ENCODE measurements around the gene SLC10A4.

DNA sequence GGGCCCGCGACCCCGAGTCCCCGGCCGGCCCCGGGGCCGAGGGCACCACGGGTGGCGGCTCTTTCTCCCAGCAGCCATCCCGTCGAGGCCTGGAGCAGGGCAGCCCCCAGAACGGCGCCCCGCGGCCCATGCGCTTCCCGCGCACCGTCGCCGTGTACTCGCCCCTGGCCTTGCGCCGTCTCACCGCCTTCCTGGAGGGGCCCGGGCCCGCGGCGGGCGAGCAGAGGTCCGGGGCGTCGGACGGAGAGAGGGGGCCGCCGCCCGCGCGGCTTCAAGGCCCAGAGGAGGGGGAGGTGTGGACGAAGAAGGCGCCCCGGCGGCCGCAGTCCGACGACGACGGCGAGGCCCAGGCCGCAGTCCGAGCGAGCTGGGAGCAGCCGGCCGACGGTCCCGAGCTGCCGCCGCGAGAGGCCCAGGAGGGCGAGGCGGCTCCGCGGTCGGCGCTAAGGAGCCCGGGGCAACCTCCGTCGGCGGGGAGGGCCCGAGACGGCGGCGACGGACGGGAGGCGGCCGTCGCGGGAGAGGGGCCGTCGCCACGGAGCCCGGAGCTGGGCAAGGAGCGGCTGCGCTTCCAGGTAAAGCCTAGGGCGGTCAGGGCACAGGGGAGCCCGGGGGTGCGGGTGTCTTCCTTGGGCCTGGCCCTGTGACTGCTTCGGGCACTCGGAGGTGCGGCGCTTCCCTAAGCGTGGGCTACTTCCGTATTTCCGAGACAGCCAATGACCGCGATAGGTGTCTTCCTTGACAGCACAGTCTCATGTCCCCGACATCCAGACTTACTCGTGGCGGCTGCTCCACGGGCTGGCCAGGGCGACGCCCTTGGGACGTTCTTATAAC, 7.8 kb downstream of the SLC10A4 start:
- TF ChIP-seq, protein P1, sequence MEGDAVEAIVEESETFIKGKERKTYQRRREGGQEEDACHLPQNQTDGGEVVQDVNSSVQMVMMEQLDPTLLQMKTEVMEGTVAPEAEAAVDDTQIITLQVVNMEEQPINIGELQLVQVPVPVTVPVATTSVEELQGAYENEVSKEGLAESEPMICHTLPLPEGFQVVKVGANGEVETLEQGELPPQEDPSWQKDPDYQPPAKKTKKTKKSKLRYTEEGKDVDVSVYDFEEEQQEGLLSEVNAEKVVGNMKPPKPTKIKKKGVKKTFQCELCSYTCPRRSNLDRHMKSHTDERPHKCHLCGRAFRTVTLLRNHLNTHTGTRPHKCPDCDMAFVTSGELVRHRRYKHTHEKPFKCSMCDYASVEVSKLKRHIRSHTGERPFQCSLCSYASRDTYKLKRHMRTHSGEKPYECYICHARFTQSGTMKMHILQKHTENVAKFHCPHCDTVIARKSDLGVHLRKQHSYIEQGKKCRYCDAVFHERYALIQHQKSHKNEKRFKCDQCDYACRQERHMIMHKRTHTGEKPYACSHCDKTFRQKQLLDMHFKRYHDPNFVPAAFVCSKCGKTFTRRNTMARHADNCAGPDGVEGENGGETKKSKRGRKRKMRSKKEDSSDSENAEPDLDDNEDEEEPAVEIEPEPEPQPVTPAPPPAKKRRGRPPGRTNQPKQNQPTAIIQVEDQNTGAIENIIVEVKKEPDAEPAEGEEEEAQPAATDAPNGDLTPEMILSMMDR (IDR thresholded peaks at IDR 0.05; ENCODE audit: insufficient read depth, low read length, poor library complexity, severe bottlenecking) = no peak
- TF ChIP-seq EZH2phosphoT487 (conservative IDR thresholded peaks at IDR 0.05; ENCODE audit: low read length) = no peak

Data from SU-DHL-6 (cell line).